Cardiac muscle cell (in vitro differentiated cells and primary cell): ENCODE measurements around the gene CD209. TPM values are rescaled to one million over a fixed set of nuclear protein-coding genes. Genes with fewer than 3 reads are reported as not detected.
"Not testable (repeated sequence)": the region's sequence is repeated elsewhere in the genome, so short reads cannot be mapped to it uniquely, and the experiment has no call there.

Experiments used
- DNase-seq, 2 donors: peaks; one replicate each; pipeline versions ENCODE4 v3.0.0 to v3.0.0-alpha.2; 2010 to 2017; ENCODE audit warnings: low read depth in 1 of 2, low spot score in 1 of 2
- H3K27ac ChIP-seq: fragments of 200-600 bp; sonication (generic); 2 replicates; pipeline ENCODE4 v1.5.1; 2016
- H3K27me3 ChIP-seq: fragments of 200-600 bp; sonication (generic); 2 replicates; pipeline ENCODE4 v1.6.0; 2016; ENCODE audit warnings: control low read depth
- H3K36me3 ChIP-seq: fragments of 200-600 bp; sonication (generic); 2 replicates; pipeline ENCODE4 v1.5.1; 2016; ENCODE audit warnings: control low read depth
- H3K4me1 ChIP-seq: fragments of 200-600 bp; sonication (generic); 2 replicates; pipeline ENCODE4 v1.8.1; 2017; ENCODE audit warnings: low read depth, mild to moderate bottlenecking, mixed run types
- H3K4me3 ChIP-seq: fragments of 200-600 bp; sonication (generic); 2 replicates; pipeline ENCODE4 v1.5.1; 2016; ENCODE audit warnings: mild to moderate bottlenecking
- H3K9me3 ChIP-seq: fragments of 200-600 bp; sonication (generic); 2 replicates; pipeline ENCODE4 v1.5.1; 2017; ENCODE audit warnings: low read depth, mild to moderate bottlenecking, control low read depth
- polyA plus RNA-seq: library from polyadenylated mRNA; unstranded; fragments of >200 nt; fragmentation: Nextera tagmentation; extraction: Ambion mirVana; gene quantifications from 2 replicates; pipeline ENCODE4 v1.2.1, GENCODE V29; 2016
- total RNA-seq: library from RNA; depleted of rRNA; stranded (reverse); fragments of >200 nt; gene quantifications from 2 replicates; pipeline ENCODE4 v1.2.3, GENCODE V29; 2016
- TF ChIP-seq, protein P1 (sequence below): IDR thresholded peaks from 2 replicates; pipeline ENCODE4 v1.5.1; 2012; ENCODE audit warnings: low read depth, mild to moderate bottlenecking, low read length

The CD209 gene
- total and polyA plus RNA-seq, 2 experiments from 2014 or later, result not detected

DNA sequence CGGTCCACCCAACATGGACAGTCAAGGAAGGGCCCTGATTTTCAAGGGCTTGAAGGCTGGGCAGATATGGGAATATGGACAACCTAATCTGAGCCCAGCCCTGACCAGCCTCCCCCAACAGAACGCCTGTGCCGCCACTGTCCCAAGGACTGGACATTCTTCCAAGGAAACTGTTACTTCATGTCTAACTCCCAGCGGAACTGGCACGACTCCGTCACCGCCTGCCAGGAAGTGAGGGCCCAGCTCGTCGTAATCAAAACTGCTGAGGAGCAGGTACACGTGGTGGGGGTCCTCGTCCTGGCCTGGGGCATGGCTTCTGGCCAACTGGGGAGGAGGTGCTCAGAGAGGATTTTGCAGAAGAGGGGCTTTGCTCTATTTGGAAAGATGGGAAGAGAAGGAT is 19.2 kb upstream of the CD209 start:
- H3K27me3 ChIP-seq, result peaks cover 4% of the 10 kb centered on the region
- TF ChIP-seq, protein P1, sequence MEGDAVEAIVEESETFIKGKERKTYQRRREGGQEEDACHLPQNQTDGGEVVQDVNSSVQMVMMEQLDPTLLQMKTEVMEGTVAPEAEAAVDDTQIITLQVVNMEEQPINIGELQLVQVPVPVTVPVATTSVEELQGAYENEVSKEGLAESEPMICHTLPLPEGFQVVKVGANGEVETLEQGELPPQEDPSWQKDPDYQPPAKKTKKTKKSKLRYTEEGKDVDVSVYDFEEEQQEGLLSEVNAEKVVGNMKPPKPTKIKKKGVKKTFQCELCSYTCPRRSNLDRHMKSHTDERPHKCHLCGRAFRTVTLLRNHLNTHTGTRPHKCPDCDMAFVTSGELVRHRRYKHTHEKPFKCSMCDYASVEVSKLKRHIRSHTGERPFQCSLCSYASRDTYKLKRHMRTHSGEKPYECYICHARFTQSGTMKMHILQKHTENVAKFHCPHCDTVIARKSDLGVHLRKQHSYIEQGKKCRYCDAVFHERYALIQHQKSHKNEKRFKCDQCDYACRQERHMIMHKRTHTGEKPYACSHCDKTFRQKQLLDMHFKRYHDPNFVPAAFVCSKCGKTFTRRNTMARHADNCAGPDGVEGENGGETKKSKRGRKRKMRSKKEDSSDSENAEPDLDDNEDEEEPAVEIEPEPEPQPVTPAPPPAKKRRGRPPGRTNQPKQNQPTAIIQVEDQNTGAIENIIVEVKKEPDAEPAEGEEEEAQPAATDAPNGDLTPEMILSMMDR, result no peak
- no peaks in the 10 kb centered on the region for H3K36me3 ChIP-seq
- H3K9me3 ChIP-seq, result no peaks in the 10 kb centered on the region
- no peak overlapping the region for H3K4me3 ChIP-seq
- H3K27ac ChIP-seq, result no peak overlapping the region
- no peak for DNase-seq
- H3K4me1 ChIP-seq, result no peaks in the 10 kb centered on the region

DNA sequence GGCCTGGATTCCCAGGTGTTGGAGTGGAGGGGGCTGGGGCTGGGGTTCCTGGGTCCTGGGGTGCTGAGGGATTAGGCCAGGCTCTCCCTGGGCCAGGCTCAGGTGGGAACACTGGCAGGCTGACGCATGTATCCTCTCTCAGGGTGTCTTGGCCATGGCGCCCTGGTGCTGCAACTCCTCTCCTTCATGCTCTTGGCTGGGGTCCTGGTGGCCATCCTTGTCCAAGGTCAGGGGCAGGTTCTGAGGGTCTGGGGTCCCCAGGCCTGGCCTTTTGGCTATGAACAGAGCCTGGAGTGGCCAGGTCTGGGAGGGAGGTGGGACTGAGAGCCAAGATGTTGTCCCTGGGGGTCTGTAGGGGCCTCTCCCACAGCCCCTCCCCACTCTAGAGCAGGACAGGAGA is 17.7 kb upstream of the CD209 start:
- not testable (repeated sequence) for H3K27ac ChIP-seq, H3K36me3 ChIP-seq, DNase-seq, H3K4me3 ChIP-seq, H3K4me1 ChIP-seq, H3K9me3 ChIP-seq, H3K27me3 ChIP-seq

DNA sequence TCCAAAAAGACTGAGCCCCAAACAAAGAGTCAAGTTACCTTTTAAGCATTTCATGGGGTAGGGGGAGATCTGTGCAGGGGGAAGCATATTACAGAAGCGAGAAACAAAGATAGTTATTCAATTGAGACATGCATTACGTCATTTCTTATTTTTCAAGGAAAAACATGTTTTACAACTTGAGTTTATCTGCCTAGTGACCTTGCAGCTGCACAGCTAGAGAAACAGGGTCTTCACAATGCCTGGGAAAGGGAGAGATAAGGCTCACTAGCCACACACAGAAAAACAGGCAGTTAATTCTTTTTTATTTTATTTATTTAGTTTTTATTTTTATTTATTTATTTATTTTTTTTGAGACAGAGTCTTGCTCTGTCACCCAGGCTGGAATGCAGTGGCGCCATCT is 16.8 kb upstream of the CD209 start:
- DNase-seq, H3K27me3 ChIP-seq, H3K4me1 ChIP-seq, H3K36me3 ChIP-seq, H3K9me3 ChIP-seq, H3K4me3 ChIP-seq, H3K27ac ChIP-seq: not testable (repeated sequence)

DNA sequence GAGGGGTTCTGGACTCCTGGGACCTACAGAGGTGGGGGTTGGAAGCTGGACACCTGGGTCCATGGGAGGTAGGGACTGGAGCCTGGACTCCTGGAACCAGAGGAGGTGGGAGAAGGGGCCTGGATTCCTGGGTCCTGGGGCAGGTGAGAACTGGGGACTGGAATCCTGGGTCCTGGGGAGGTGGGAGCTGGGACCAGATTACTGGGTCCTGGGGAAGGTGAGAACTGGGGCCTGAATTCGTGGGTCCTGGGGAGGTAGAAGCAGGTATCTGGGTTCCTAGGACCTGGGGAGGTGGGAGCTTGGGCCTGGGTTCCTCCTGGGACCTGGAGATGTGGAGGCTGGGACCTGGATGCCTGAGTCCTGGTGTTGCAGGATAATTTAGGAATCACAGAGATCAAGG is 16.4 kb upstream of the CD209 start:
- no peak for DNase-seq
- H3K9me3 ChIP-seq, result no peaks in the 10 kb centered on the region
- TF ChIP-seq, protein P1, result no peak
- no peaks in the 10 kb centered on the region for H3K4me1 ChIP-seq
- H3K4me3 ChIP-seq, result no peak overlapping the region
- H3K27me3 ChIP-seq, result peaks cover 4% of the 10 kb centered on the region
- H3K36me3 ChIP-seq, result no peaks in the 10 kb centered on the region
- H3K27ac ChIP-seq, result no peak overlapping the region

DNA sequence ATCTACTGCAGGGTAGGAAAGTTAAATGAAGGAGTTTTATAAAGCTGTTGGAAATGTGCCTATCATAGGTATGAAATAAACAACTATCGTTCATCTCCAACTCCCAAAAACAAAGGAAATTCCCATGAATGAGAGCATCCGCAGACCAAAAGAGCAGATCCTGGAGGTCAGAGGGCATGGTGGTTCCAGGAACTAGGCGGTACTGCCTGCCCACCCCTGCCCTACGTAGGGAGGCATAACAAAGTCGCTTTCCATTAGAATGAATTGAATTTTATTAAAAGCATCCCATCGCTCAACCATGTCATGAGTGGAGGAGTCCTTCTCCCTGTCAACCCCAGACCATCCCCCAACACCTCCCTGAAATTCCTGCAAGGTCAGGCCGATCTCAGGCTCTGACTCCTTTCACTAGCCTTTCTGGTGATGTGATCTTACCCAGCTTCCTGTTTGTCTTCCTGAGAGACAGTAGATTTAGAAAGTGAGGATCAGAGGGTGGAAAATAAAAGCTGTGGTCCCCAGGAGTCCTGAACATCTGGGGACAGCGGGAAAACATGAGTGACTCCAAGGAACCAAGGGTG is 15.5 kb upstream of the CD209 start, which contains the start of gene CLEC4M:
TSS of gene CLEC4M (plus strand) at position 525 of the 575 bp plus-strand sequence. CDS start at position 549, 24 bp downstream.
- no peaks in the 10 kb centered on the region for H3K36me3 ChIP-seq
- no peak within 1 kb of the TSS for H3K27ac ChIP-seq
- H3K4me1 ChIP-seq, result no peaks in the 10 kb centered on the region
- H3K27me3 ChIP-seq, result peaks cover 4% of the 10 kb centered on the region
- H3K4me3 ChIP-seq, result no peak within 1 kb of the TSS
- no peak for DNase-seq
- no peaks in the 10 kb centered on the region for H3K9me3 ChIP-seq
- TF ChIP-seq, protein P1, result no peak

DNA sequence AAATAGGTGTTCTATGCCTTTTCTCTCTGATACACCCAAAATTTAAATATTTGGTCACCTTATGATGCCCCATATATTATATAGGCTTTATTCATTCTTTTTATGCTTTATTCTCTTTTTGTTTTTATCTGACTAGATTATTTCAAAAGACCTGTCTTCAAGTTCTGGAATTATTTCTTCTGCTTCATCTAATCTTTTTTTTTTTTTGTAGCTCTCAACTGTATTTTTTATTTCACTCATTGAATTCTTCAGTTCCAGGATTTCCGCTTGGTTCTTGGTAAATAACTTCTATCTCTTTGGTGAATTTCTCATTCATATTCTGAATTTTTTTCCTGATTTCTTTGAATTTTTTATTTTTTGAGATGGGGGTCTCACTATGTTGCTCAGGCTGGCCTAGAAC is 11.8 kb upstream of the CD209 start:
- H3K9me3 ChIP-seq, result no peaks in the 10 kb centered on the region
- no peaks in the 10 kb centered on the region for H3K4me1 ChIP-seq

More for the DNA sequence above, 11.8 kb upstream of the CD209 start:
- no peak for DNase-seq
- H3K4me3 ChIP-seq, result no peak overlapping the region
- H3K27ac ChIP-seq, result no peak overlapping the region
- TF ChIP-seq, protein P1, result no peak
- no peaks in the 10 kb centered on the region for H3K36me3 ChIP-seq
- H3K27me3 ChIP-seq, result no peaks in the 10 kb centered on the region
